Prostate gland (tissue), 2 donors: ENCODE results near the gene MKRN2OS. TPM values are rescaled to one million over a fixed set of nuclear protein-coding genes. Genes with fewer than 3 reads are reported as not detected.

Experiments
- DNase-seq: peaks from one replicate; pipeline ENCODE4 v3.0.0-alpha.2; 2019; ENCODE audit warnings: low spot score
- H3K27ac ChIP-seq, 2 donors: fragments of 200-600 bp; sonication (generic); 2 replicates each; pipeline ENCODE4 v1.5.1; 2017 to 2019
- H3K27me3 ChIP-seq: fragments of 200-600 bp; sonication (generic); replicated peaks from 2 replicates; pipeline ENCODE4 v1.5.1; 2019; ENCODE audit not compliant: insufficient read depth
- H3K36me3 ChIP-seq, 2 donors: fragments of 200-600 bp; sonication (generic); 1 replicate in 1 of 2; 2 replicates in 1 of 2; pipeline versions ENCODE4 v1.5.1 to v1.8.1; 2017 to 2019
- H3K4me1 ChIP-seq: fragments of 200-600 bp; sonication (generic); replicated peaks from 2 replicates; pipeline ENCODE4 v1.5.1; 2019
- H3K4me3 ChIP-seq, 2 donors: fragments of 200-600 bp; sonication (generic); 2 replicates each; pipeline ENCODE4 v1.5.1; 2017 to 2019
- H3K9me3 ChIP-seq: fragments of 200-600 bp; sonication (generic); 2 replicates; pipeline ENCODE4 v1.5.1; 2017
- POLR2A ChIP-seq: fragments of 450-650 bp; IDR thresholded peaks from one replicate; pipeline ENCODE4 v1.6.1; 2016; ENCODE audit warnings: antibody characterized with exemption, mild to moderate bottlenecking
- POLR2AphosphoS5 ChIP-seq: sonication (generic); formaldehyde crosslinking; IDR thresholded peaks from one replicate; pipeline ENCODE4 v1.6.1; 2017; ENCODE audit warnings: antibody characterized with exemption
- WGBS: methylation state at CpG from one replicate; pipeline ENCODE4 v1.1.5; 2018; 5-methylcytosine and 5-hydroxymethylcytosine counted together
- intact Hi-C: fragments of 100-400 bp; cut with DNase I; formaldehyde crosslinking; loops from one replicate; pipeline ENCODE4 v1.14.2; 2022
- total RNA-seq, 2 donors: library from RNA; depleted of rRNA; stranded (reverse); fragments of >200 nt; gene quantifications; one replicate each; pipeline ENCODE4 v1.1.0, GENCODE V29; 2016
- TF ChIP-seq, protein P1 (sequence below), 4 experiments: fragments of 200-600 bp in 2 of 4; fragments of 450-650 bp in 2 of 4; sonication (generic) in 2 of 4; IDR thresholded peaks; 1 replicate in 3 of 4; 2 replicates in 1 of 4; pipeline ENCODE4 v1.5.1; 2016 to 2019; ENCODE audit warnings: antibody characterized with exemption in 4 of 4, mild to moderate bottlenecking in 2 of 4, moderate library complexity in 2 of 4

MKRN2OS gene
- total RNA-seq, 2 donors from 2014 or later: 1.0 to 2.7 TPM

DNA sequence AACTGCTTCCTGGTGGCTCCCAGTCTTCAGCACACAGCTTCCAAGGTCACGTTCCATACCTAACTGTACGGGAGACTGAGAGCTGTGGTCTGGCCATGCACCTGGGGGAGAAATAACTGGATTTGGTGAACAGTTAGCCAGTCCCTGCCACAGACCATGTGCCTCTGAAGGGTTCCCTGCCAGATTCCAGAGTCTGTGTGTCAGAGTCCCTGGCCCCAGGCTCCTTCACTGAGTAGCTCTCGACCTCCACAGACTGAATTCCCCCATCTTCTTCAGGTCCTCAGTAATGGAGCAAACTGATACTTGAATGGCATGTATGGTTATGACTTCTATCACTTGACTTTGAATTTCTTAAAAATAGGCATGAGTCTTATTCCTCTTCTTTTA, 17.5 kb downstream of the MKRN2OS start:
- Histone ChIP-seq H3K36me3 (no peaks in the 10 kb centered on the region), H3K9me3 (no peaks in the 10 kb centered on the region), H3K4me1 (no peaks in the 10 kb centered on the region), H3K27me3 (no peaks in the 10 kb centered on the region), H3K27ac (no peak overlapping the region), H3K4me3 (no peak overlapping the region)
- no peak for DNase-seq
- 96% methylated on average over 3 of the region's 3 CpGs for WGBS
- no peak for TF ChIP-seq POLR2AphosphoS5
- TF ChIP-seq, protein P1, sequence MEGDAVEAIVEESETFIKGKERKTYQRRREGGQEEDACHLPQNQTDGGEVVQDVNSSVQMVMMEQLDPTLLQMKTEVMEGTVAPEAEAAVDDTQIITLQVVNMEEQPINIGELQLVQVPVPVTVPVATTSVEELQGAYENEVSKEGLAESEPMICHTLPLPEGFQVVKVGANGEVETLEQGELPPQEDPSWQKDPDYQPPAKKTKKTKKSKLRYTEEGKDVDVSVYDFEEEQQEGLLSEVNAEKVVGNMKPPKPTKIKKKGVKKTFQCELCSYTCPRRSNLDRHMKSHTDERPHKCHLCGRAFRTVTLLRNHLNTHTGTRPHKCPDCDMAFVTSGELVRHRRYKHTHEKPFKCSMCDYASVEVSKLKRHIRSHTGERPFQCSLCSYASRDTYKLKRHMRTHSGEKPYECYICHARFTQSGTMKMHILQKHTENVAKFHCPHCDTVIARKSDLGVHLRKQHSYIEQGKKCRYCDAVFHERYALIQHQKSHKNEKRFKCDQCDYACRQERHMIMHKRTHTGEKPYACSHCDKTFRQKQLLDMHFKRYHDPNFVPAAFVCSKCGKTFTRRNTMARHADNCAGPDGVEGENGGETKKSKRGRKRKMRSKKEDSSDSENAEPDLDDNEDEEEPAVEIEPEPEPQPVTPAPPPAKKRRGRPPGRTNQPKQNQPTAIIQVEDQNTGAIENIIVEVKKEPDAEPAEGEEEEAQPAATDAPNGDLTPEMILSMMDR (IDR thresholded peaks at IDR 0.05): no peak
- no peak for TF ChIP-seq POLR2A
- intact Hi-C loops: no loop called here

GRCh38 chr3:12522721-12523120, 22.6 kb downstream of the MKRN2OS start:
- no peaks in the 10 kb centered on the region for H3K36me3 ChIP-seq
- TF ChIP-seq, protein P1 (IDR thresholded peaks at IDR 0.05): no peak
- TF ChIP-seq POLR2AphosphoS5: no peak
- TF ChIP-seq POLR2A: no peak
- intact Hi-C loops: no loop called here
- 84% methylated on average over 1 of the region's 1 CpG for WGBS
- no peaks in the 10 kb centered on the region for H3K27me3 ChIP-seq
- H3K4me3 ChIP-seq: no peak overlapping the region
- no peak for DNase-seq
- no peaks in the 10 kb centered on the region for H3K4me1 ChIP-seq
- no peak overlapping the region for H3K27ac ChIP-seq
- H3K9me3 ChIP-seq: no peaks in the 10 kb centered on the region

GRCh38 chr3:12521010-12521409, 24.3 kb downstream of the MKRN2OS start:
- Histone ChIP-seq H3K9me3 (no peaks in the 10 kb centered on the region), H3K27ac (no peak overlapping the region), H3K36me3 (no peaks in the 10 kb centered on the region), H3K4me1 (no peaks in the 10 kb centered on the region), H3K27me3 (no peaks in the 10 kb centered on the region), H3K4me3 (no peak overlapping the region)
- DNase-seq: no peak
- TF ChIP-seq POLR2AphosphoS5 (no peak), POLR2A (no peak)
- TF ChIP-seq, protein P1 (IDR thresholded peaks at IDR 0.05): no peak
- 98% methylated on average over 2 of the region's 2 CpGs for WGBS
- intact Hi-C loops: no loop called here

DNA sequence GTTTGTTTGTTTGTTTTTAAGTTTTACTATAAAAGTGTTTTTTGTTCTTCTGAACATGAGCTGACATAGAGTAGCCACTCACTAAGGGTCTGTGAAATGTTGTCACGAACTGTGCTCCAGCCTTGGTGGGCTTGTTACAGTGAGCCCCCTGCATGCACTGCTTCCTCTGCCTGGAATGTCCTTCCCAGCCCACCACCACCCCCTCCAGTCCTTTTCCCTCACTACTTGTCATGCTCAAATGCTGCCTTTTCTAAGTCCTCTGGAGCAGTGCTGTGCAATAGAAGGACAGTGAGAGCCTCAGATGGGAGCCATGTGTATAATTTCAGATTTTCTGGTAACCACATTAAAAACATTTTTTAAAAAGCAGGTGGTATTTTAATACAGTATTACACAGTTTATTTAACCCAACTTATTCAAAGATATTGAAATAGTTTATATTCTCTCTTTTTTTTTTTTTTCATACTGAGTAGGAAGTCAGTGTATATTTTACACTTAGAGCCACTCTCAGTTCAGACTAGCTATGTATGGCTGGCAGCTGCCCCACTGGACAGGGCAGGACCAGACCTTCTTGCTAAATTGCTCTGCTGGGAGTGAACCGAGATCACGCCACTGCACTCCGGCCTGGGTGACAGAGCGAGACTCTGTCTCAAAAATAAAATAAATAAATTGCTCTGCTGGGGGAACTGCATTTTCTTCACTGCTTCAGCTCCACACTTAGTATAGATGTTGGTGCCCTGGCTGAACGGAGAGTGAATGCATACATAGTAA, 26.9 kb downstream of the MKRN2OS start:
- Histone ChIP-seq H3K36me3 (no peaks in the 10 kb centered on the region), H3K4me3 (no peak overlapping the region), H3K9me3 (no peaks in the 10 kb centered on the region), H3K27ac (no peak overlapping the region), H3K4me1 (no peaks in the 10 kb centered on the region), H3K27me3 (no peaks in the 10 kb centered on the region)
- DNase-seq: no peak
- no peak for TF ChIP-seq POLR2A
- TF ChIP-seq, protein P1 (IDR thresholded peaks at IDR 0.05): no peak
- 85% methylated on average over 6 of the region's 6 CpGs for WGBS
- intact Hi-C loops: no loop called here

- H3K27me3 ChIP-seq: no peaks in the 10 kb centered on the region
- no peaks in the 10 kb centered on the region for H3K36me3 ChIP-seq
- TF ChIP-seq POLR2A: no peak
- no peak for TF ChIP-seq POLR2AphosphoS5
- TF ChIP-seq, protein P1 (IDR thresholded peaks at IDR 0.05): no peak
- no peaks in the 10 kb centered on the region for H3K9me3 ChIP-seq
- intact Hi-C loops: no loop called here
- H3K4me1 ChIP-seq: no peaks in the 10 kb centered on the region
- H3K27ac ChIP-seq: no peak overlapping the region
- 95% methylated on average over 11 of the region's 11 CpGs for WGBS
- H3K4me3 ChIP-seq: no peak overlapping the region
- DNase-seq: no peak
These were observed 28.4 kb downstream of the MKRN2OS start for GRCh38 chr3:12516873-12517272.
